Esophagus squamous epithelium (tissue), 4 donors: ENCODE results near the gene DUSP9.

Source experiments
- POLR2A ChIP-seq, 4 donors: fragments of 450-650 bp; IDR thresholded peaks; one replicate each; pipeline ENCODE4 v1.6.1; 2017; ENCODE audit warnings: antibody characterized with exemption in 4 of 4, mild to moderate bottlenecking in 4 of 4, moderate library complexity in 3 of 4
- TF ChIP-seq, protein P1 (sequence below), 6 experiments: fragments of 450-650 bp in 4 of 6; fragments of 200-600 bp in 2 of 6; sonication (generic) in 2 of 6; IDR thresholded peaks; one replicate each; pipeline ENCODE4 v1.5.1; 2016 to 2019; ENCODE audit warnings: antibody characterized with exemption in 6 of 6, mild to moderate bottlenecking in 4 of 6, moderate library complexity in 4 of 6

DNA sequence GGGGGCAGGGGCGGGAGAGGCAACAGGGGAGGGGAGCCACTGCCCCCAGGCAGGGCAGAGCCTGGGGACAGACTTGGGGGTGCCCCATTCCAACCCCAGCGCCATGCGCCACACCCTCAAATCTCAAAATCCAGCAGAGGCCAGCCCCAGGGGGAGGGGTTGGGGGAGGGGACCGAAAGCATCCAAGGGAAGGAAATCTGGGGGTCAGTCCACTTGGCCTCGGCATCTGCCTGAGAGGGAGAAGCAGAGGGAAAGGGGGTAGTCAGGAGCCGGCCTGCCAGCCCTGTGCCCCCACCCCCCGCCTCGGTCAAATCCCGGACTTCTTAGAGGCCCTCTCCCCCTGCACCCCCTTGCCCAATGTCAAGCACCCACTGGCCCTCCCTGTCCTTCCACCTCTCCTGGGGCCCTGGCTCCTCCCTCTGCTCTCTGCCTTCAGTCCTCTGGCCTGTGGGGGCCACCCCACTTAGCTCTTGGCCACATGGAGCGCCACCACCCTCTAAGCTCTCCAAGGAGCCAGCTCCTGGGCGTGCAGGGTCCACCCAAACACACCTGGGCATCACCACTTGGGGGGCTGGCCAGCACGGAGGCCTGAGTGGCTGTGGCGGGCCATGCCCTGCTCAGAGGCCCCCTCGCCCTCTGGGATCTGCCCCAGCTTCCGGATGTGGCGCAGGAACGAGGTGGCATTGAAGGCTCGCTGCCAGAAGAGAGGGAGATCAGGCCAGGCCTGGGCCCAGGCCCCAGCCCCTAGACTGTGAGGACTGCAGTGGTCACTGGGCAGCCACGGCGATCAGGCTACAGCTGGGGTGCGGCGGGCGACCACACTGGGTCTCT lies 23.1 kb downstream of the DUSP9 start:
- no peak for TF ChIP-seq POLR2A (IDR thresholded peaks at IDR 0.05)
- TF ChIP-seq, protein P1, sequence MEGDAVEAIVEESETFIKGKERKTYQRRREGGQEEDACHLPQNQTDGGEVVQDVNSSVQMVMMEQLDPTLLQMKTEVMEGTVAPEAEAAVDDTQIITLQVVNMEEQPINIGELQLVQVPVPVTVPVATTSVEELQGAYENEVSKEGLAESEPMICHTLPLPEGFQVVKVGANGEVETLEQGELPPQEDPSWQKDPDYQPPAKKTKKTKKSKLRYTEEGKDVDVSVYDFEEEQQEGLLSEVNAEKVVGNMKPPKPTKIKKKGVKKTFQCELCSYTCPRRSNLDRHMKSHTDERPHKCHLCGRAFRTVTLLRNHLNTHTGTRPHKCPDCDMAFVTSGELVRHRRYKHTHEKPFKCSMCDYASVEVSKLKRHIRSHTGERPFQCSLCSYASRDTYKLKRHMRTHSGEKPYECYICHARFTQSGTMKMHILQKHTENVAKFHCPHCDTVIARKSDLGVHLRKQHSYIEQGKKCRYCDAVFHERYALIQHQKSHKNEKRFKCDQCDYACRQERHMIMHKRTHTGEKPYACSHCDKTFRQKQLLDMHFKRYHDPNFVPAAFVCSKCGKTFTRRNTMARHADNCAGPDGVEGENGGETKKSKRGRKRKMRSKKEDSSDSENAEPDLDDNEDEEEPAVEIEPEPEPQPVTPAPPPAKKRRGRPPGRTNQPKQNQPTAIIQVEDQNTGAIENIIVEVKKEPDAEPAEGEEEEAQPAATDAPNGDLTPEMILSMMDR (IDR thresholded peaks at IDR 0.05): no peak
